DND-41 (cell line): ENCODE data around the gene JAKMIP1.

Source experiments
- EZH2 ChIP-seq: IDR thresholded peaks from 3 replicates; pipeline ENCODE4 v1.6.1; 2012; ENCODE audit warnings: borderline replicate concordance, low read depth, mild to moderate bottlenecking, moderate library complexity, low read length, inconsistent platforms; ENCODE audit not compliant: severe bottlenecking
- TF ChIP-seq, protein P1 (sequence below): IDR thresholded peaks from 2 replicates; pipeline ENCODE4 v1.5.1; 2012; ENCODE audit warnings: borderline replicate concordance, low read length, moderate library complexity, mild to moderate bottlenecking; ENCODE audit not compliant: poor library complexity, severe bottlenecking; ENCODE audit errors: extremely low read depth

DNA sequence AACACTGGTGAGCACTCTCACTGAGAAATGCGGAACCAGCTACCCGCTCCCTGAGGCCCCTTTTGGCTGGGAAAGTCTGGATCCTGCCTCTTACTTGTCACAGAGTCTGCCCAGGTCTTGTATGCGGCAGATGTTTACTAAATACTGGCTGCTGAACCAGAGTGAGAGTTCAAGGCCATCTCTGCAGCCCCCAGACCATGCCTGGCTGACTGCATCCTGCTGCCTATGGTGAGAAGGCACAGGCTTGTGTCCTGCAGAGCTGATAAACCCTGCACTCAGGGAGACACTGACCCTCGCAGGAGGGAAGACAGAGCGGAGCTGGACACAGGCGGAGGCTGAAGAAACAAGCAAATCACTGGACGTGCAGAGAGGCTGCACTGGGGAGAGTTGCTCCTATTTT, 46.5 kb downstream of the JAKMIP1 start:
- TF ChIP-seq, protein P1, sequence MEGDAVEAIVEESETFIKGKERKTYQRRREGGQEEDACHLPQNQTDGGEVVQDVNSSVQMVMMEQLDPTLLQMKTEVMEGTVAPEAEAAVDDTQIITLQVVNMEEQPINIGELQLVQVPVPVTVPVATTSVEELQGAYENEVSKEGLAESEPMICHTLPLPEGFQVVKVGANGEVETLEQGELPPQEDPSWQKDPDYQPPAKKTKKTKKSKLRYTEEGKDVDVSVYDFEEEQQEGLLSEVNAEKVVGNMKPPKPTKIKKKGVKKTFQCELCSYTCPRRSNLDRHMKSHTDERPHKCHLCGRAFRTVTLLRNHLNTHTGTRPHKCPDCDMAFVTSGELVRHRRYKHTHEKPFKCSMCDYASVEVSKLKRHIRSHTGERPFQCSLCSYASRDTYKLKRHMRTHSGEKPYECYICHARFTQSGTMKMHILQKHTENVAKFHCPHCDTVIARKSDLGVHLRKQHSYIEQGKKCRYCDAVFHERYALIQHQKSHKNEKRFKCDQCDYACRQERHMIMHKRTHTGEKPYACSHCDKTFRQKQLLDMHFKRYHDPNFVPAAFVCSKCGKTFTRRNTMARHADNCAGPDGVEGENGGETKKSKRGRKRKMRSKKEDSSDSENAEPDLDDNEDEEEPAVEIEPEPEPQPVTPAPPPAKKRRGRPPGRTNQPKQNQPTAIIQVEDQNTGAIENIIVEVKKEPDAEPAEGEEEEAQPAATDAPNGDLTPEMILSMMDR = no peak
- TF ChIP-seq EZH2 = no peak
